HG03521 (cell line): ENCODE data around the gene GJC2.
"Not testable (repeated sequence)": the region's sequence is repeated elsewhere in the genome, so short reads cannot be mapped to it uniquely, and the experiment has no call there.

Source experiments
- ATAC-seq: cut with Tn5 transposase; IDR thresholded peaks from one replicate; pipeline ENCODE4 v1.9.1; 2021; ENCODE audit warnings: mild to moderate bottlenecking, moderate library complexity; ENCODE audit not compliant: unreplicated experiment

Gene GJC2

GRCh38 chr1:228170666-228171065 lies 20.9 kb downstream of the GJC2 start:
- no peak for ATAC-seq

GRCh38 chr1:228171221-228171891 lies 21.6 kb downstream of the GJC2 start:
- ATAC-seq, result no peak

GRCh38 chr1:228172591-228173527 lies 23.1 kb downstream of the GJC2 start:
- no peak for ATAC-seq

- not testable (repeated sequence) for ATAC-seq
Measured at GRCh38 chr1:228173528-228174481, 24.1 kb downstream of the GJC2 start.

- ATAC-seq, result no peak
Measured at GRCh38 chr1:228174482-228175315, 25.0 kb downstream of the GJC2 start.

GRCh38 chr1:228175316-228176023 lies 25.7 kb downstream of the GJC2 start:
- no peak for ATAC-seq

- no peak for ATAC-seq
Measured at GRCh38 chr1:228176024-228176395, 26.3 kb downstream of the GJC2 start.

GRCh38 chr1:228176461-228177182 lies 26.9 kb downstream of the GJC2 start:
- no peak for ATAC-seq

GRCh38 chr1:228177183-228177475 lies 27.4 kb downstream of the GJC2 start:
- no peak for ATAC-seq

GRCh38 chr1:228177721-228178710 lies 28.3 kb downstream of the GJC2 start:
- ATAC-seq, result no peak

GRCh38 chr1:228178737-228179684 lies 29.3 kb downstream of the GJC2 start:
- ATAC-seq, result no peak

GRCh38 chr1:228180271-228180958 lies 30.7 kb downstream of the GJC2 start:
- no peak for ATAC-seq

- ATAC-seq, result no peak
Measured at GRCh38 chr1:228180959-228181644, 31.4 kb downstream of the GJC2 start.

GRCh38 chr1:228181645-228182034 lies 31.9 kb downstream of the GJC2 start:
- ATAC-seq, result no peak

GRCh38 chr1:228182296-228183030 lies 32.7 kb downstream of the GJC2 start:
- no peak for ATAC-seq
